DMS53 treated with DMSO at 0.1 percent for 48 hours (cell line): Measurements from ENCODE around the gene MINDY4.

Source experiments
- DNase-seq: peaks from one replicate; lab custom pipeline; 2025; ENCODE audit not compliant: unreplicated experiment; lab: John Stamatoyannopoulos, UW

MINDY4 gene

DNA sequence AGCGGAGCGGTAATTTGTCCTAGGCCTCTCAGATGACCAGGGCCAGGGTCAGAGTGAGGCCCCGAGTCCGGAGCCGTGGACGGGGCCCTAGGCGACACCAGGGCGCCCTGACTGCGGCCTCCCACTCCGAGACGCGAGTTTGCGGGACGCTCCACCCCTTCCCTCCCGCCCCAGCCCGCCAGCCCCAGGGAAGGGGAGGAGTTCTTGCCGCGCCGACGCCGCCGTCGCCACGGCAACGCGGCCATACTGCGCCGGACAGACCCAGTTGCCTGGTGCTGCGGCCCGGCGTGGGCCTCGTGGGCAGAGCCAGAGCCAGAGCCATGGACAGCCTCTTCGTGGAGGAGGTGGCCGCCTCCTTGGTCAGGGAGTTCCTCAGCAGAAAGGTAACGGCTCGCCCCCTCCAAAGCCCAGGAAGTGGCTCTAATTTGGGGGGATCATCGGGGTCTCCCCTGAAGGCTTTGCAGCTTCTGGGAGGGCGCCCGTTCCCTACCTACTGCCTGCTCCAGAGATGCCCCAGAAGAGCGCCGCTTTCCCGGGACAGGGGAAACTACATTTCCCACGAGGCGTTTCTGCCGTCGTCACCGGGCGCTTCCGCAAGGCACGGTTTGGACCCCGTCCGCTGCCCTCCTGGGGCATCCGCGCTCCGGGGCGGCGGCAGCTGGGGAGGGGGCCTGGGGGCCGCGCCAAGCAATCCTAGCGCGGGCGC lies at the start of gene MINDY4:
TSS of gene MINDY4 (plus strand) at position 244 of the 706 bp plus-strand sequence. CDS start at position 321, 77 bp downstream.
- peak; percentile 77 for DNase-seq

DNA sequence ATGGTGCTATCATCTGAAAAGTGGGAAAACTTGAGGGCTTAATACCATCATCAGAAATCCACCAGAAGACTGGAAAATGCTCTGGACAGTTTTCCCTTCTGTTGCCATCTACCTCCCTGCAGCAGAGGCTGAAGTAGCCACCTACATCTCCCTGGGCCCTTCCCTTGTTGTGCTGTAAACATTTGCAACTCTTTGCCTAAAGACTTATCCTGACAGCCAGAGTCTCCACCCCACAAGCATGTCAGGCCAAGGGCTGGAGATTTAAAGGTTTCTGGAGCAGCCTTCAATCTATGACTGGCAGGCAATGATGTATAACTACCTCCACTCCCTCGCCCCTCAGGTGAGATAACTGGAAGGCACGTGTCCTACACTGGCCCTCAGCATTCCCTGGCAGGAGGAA lies 49.0 kb upstream of the MINDY4 start:
- no peak for DNase-seq

GRCh38 chr7:30722671-30723070 lies 48.5 kb upstream of the MINDY4 start:
- no peak for DNase-seq

DNA sequence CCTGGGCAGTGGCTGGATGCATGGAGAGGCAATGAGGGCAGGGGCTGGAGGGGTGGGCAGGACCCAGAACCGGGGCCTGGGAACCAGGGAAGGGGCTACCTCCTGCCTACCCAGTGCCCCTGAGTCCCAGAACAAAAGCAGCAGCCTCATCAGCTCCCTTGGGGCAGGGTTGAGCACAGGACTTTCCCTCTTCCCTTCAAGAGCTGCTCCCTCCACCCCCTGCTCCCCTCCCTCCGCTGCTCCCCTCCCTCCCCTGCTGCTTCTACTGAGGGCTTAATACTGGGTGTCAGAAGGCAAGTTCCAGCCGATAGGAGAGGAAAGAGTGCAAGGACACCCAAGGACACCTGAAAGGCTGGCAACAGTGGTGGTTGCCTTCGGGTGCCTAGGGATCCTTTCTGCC lies 47.4 kb upstream of the MINDY4 start:
- no peak for DNase-seq

- DNase-seq, result no peak
These were observed 44.8 kb upstream of the MINDY4 start for GRCh38 chr7:30726296-30727006.

GRCh38 chr7:30727061-30727945 lies 43.9 kb upstream of the MINDY4 start:
- no peak for DNase-seq

DNA sequence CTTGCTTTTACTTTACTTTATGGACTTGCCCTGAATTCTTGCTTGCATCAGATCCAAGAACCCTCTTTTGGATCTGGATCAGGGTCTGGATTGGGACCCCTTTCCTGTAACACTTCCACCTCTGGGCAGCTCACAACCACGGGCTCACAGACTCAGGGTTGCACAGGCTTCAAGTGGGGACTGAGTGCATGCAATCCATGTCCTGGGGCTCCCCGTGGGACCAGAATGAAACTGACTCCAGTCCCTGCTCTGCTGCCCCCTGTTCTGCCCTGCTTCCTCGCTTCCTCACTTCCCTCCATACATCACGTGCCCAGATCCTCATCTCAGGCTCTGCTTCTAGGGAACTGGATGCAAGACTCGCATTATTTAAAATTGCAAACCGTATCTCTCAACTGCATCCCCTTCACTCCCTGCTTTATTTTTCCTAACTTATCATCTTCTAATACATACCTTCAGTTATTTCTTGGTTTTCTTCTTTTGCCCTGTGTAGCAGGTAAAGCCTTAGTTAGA lies 42.6 kb upstream of the MINDY4 start:
- DNase-seq, result no peak

DNA sequence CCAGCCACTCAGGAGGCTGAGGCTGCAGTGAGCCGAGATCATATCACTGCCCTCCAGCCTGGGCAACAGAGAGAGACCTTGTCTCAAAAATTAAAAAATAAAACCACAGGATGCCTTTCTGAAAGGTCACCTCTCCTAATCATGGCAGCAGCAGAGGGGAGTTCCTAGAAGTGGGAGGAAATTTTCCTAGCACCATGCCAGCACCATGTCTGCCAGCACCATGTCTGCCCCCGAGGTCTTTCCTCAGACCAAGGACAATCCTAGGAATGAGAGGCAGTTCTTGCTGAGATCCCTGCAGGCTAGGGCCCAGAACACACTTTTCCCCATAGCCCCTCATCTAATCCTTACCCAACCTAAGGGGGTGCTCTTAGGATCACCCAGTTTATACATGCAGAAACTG lies 41.6 kb upstream of the MINDY4 start:
- no peak for DNase-seq

GRCh38 chr7:30730097-30730496 lies 41.1 kb upstream of the MINDY4 start:
- DNase-seq, result no peak

DNA sequence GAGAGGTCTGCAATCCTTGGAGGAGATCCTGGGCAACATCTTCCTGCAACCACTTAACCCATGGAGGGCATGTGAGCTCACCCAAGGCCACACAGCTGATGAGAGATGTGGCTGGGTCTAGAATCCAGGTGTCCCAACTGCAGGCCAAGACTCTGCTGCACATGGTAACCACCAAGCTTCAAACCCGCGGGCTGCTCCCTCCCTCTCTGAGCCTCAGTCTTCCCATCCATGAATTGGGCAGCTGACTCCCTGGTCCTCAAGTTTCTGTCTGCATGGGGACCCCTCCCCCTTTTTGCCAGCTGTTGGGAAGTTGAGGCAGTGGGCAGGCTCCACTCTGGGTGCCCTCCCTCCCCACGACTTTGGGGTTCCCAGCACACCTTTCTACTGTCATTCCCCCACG lies 40.2 kb upstream of the MINDY4 start:
- DNase-seq, result no peak

DNA sequence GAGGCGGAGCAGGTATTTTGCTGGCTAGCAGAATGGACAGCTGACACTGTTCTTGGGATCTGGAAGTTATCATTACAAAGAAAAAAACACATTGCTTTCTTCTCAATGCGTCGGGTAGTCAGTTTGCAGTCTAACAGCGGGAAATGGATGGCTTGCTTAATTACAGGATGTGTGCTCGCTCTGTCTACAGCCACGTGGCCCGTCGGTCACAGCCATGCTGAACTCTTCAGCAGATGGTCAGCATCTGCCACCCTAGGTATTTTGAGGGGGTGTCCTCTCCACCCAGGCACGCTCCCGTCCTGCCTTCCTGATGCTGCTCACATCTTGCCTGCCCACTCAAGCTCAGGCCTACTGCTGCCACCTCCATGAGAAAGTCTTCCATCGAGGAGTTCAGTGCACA lies 39.6 kb upstream of the MINDY4 start:
- DNase-seq, result no peak

DNA sequence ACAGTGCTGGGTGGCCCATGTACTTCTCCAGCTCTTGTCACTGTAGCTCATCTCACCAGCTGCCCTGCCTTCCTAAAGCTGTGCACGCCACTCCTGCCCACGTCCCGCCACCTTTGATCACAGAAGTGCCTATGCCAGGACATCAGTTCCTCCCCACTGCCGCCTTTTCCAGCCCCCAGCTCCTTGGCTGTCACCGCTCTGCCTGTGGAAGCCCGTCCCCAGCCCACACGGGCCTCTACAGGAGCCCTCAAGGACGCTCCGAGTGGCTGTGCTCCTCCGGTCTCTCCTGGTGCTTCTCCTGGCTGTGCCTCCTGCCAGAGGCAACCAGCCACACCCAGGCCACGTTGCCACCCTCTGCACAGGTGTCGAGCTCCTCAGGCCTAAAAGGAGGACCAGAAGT lies 38.6 kb upstream of the MINDY4 start:
- no peak for DNase-seq

- DNase-seq, result no peak
These were observed 38.0 kb upstream of the MINDY4 start for GRCh38 chr7:30733216-30733615.

GRCh38 chr7:30733691-30734090 lies 37.5 kb upstream of the MINDY4 start:
- no peak for DNase-seq

GRCh38 chr7:30734497-30734896 lies 36.7 kb upstream of the MINDY4 start:
- DNase-seq, result no peak

- DNase-seq, result no peak
These were observed 35.6 kb upstream of the MINDY4 start for GRCh38 chr7:30735631-30736030.

DNA sequence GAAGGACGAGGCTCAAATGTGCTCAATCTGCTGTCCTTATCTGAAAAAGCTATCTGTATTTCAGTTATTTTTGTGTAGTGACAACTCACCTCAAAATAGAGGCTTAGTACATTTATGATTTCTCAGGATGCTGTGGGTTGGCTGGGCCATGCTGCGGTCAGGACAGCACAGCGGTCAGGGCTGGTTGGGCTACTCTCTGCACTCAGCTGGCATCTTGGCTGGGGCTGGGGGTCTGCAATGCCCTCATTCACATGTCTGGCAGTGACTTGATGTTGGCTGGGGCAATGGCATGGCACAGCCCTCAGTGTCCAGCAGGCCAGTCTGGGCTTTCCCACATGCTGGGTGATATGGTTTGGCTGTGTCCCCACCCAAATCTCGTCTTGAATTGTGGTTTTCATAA lies 34.9 kb upstream of the MINDY4 start:
- no peak for DNase-seq

- DNase-seq, result no peak
These were observed 32.9 kb upstream of the MINDY4 start for GRCh38 chr7:30738026-30738915.

- no peak for DNase-seq
These were observed 31.5 kb upstream of the MINDY4 start for GRCh38 chr7:30739691-30740090.

DNA sequence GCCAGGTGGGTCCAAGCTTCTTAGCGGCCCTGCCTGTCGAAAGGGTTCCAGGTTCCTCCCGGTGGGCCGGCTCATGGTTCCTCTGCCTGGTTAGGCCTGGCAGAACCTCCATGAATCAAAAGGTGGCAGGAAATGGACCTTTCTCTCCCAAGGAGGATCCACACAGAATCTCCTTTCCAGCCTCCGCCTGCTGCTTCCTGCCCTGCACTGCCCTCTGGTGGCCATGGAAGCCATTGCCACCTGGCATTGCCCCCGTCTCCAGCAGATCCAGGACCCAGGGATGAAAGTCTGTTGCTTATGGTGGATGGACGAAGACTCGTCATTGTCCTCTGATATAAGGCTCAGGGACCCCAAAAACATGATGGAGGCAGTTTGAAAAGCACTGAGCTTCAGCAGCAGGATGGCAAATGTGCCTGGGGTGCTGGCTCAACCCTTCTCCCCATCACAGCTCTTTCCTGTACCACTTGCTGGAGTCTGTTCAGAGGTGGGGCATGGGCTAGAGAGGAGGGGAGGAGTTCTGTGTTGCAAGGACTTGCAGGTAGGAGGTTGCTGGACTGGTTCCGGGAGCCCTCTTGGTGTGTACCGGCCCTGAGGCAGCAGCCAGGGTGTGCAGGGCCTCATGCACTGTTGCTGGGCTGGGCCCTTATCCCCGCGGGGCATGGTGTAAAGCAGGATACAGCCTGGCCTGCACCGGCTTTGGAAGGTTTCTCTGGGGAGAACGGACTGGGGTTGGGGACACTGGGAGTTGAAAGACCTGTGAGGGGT lies 30.6 kb upstream of the MINDY4 start:
- DNase-seq, result peak; percentile 72
